Keratinocyte (primary cell): Measurements from ENCODE around the gene OR8B4. TPM values are rescaled to one million over a fixed set of nuclear protein-coding genes. Genes with fewer than 3 reads are reported as not detected.
"Not testable (repeated sequence)": the region's sequence is repeated elsewhere in the genome, so short reads cannot be mapped to it uniquely, and the experiment has no call there.

Experiments
- DNase-seq: peaks from one replicate; pipeline ENCODE4 v3.0.0-alpha.2; 2011; ENCODE audit warnings: low read depth, missing footprints, low spot score
- FAIRE-seq: peaks from 2 replicates; lab custom pipeline; 2011; peaks lifted over from hg19 to GRCh38; lab: Jason Lieb, UNC
- H2AFZ ChIP-seq: 2 replicates; pipeline ENCODE4 v1.6.0; 2012; ENCODE audit warnings: low read length, control low read depth, inconsistent platforms; ENCODE audit not compliant: control insufficient read depth
- H3K27ac ChIP-seq: 2 replicates; pipeline ENCODE4 v1.5.1; 2011; ENCODE audit warnings: low read length; ENCODE audit not compliant: control insufficient read depth, insufficient read depth
- H3K27me3 ChIP-seq: 3 replicates; pipeline ENCODE4 v1.6.0; 2011; ENCODE audit warnings: low read length; ENCODE audit not compliant: control insufficient read depth, insufficient read depth; ENCODE audit errors: extremely low read depth
- H3K36me3 ChIP-seq, 2 experiments: 2 replicates in 1 of 2; 3 replicates in 1 of 2; pipeline ENCODE4 v1.5.1; 2011; ENCODE audit warnings: low read length in 2 of 2, mild to moderate bottlenecking in 1 of 2; ENCODE audit not compliant: control insufficient read depth in 2 of 2, insufficient read depth in 2 of 2; ENCODE audit errors: extremely low read depth in 1 of 2
- H3K4me1 ChIP-seq: 3 replicates; pipeline ENCODE4 v1.5.1; 2011; ENCODE audit warnings: low read length; ENCODE audit not compliant: control insufficient read depth, insufficient read depth; ENCODE audit errors: extremely low read depth
- H3K4me2 ChIP-seq: 3 replicates; pipeline ENCODE4 v1.6.0; 2011; ENCODE audit warnings: low read depth, low read length; ENCODE audit not compliant: control insufficient read depth, insufficient read depth; ENCODE audit errors: extremely low read depth
- H3K4me3 ChIP-seq, 3 experiments: fragments of 200-600 bp in 1 of 3; sonication (generic) in 1 of 3; 2 replicates in 2 of 3; 3 replicates in 1 of 3; pipeline ENCODE4 v1.5.1; 2011 to 2016; ENCODE audit warnings: low read length in 3 of 3, mild to moderate bottlenecking in 3 of 3, control low read depth in 2 of 3, inconsistent platforms in 1 of 3, low read depth in 1 of 3, mixed read lengths in 1 of 3, mixed run types in 1 of 3, moderate library complexity in 1 of 3; ENCODE audit not compliant: control insufficient read depth in 2 of 3, insufficient read depth in 2 of 3; ENCODE audit errors: extremely low read depth in 1 of 3
- H3K79me2 ChIP-seq: 2 replicates; pipeline ENCODE4 v1.6.0; 2012; ENCODE audit warnings: low read length; ENCODE audit not compliant: control insufficient read depth, insufficient read depth
- H3K9ac ChIP-seq: 3 replicates; pipeline ENCODE4 v1.6.0; 2011; ENCODE audit warnings: low read length; ENCODE audit not compliant: control insufficient read depth, insufficient read depth; ENCODE audit errors: extremely low read depth
- H3K9me1 ChIP-seq: 3 replicates; pipeline ENCODE4 v1.6.0; 2011; ENCODE audit warnings: low read length; ENCODE audit not compliant: control insufficient read depth, insufficient read depth; ENCODE audit errors: extremely low read depth
- H3K9me3 ChIP-seq: 2 replicates; pipeline ENCODE4 v1.5.1; 2012; ENCODE audit warnings: low read depth, low read length; ENCODE audit not compliant: control insufficient read depth
- H4K20me1 ChIP-seq: 3 replicates; pipeline ENCODE4 v1.6.0; 2011; ENCODE audit warnings: low read length; ENCODE audit not compliant: control insufficient read depth, insufficient read depth; ENCODE audit errors: extremely low read depth
- EZH2 ChIP-seq: IDR thresholded peaks from one replicate; pipeline ENCODE4 v1.6.1; 2012; ENCODE audit warnings: inconsistent platforms, mild to moderate bottlenecking, low read length, moderate library complexity
- dilution Hi-C: fragments of 300-500 bp; cut with MboI; formaldehyde crosslinking; loops from one replicate; pipeline ENCODE4 v1.7.0; 2020; ENCODE audit warnings: low sequenced_read_pairs; ENCODE audit not compliant: extremely low pct_ligation_motif_present
- polyA plus RNA-seq, 5 experiments: library from polyadenylated mRNA; depleted of rRNA in 3 of 5; stranded (reverse) in 3 of 5; stranded (forward) in 1 of 5; unstranded in 1 of 5; fragments of >200 nt; gene quantifications; 1 replicate in 1 of 5; 2 replicates in 3 of 5; 3 replicates in 1 of 5; pipeline versions ENCODE4 v1.2.1 to v1.2.3, GENCODE V29; 2011 to 2012; ENCODE audit warnings: missing spikeins in 2 of 5, low read depth in 1 of 5, low replicate concordance in 1 of 5
- TF ChIP-seq, protein P1 (sequence below), 3 experiments: IDR thresholded peaks in 1 of 3; conservative IDR thresholded peaks in 1 of 3; optimal IDR thresholded peaks in 1 of 3; 2 replicates in 2 of 3; 3 replicates in 1 of 3; pipeline versions ENCODE3 to v1.5.1; 2011; ENCODE audit warnings: low read length in 3 of 3, mild to moderate bottlenecking in 3 of 3, moderate library complexity in 2 of 3, control low read depth in 1 of 3, inconsistent platforms in 1 of 3; ENCODE audit not compliant: insufficient read depth in 2 of 3; ENCODE audit errors: extremely low read depth in 1 of 3

Gene OR8B4
- polyA plus RNA-seq, 1 donor (not counting 4 experiments of a cell fraction or from before 2014, with no cell fraction given): not detected

DNA sequence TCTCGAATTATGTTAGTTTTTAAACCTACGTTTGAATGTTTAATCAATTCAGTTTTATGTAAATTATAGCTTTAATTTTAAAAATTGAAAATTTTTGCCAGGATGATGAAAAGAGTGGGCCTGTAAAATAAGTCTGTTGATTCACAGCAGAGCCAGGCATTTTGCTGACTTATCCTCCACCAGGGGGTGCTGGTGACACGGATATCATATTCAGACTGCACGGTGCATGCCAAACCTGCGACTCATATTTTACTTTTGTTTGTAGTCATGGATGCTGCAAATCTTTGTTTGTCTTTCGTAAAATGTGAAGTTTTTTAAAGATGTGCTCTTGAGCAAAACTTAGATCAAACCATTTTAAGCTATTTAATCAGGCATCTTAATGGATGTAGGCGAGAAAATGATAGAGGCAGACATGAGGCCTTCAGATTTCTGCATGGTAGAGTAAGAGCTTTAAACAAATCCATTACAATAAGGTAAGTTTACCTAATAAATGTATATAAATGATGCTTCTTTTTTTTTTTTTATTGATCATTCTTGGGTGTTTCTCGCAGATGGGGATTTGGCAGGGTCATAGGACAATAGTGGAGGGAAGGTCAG is 22.2 kb downstream of the OR8B4 start:
- DNase-seq (peak; percentile 19), FAIRE-seq (peak; percentile 61)
- no peaks in the 10 kb centered on the region for H3K9me3 ChIP-seq
- H3K27ac ChIP-seq: no peak overlapping the region
- H3K4me2 ChIP-seq: no peak overlapping the region
- H3K27me3 ChIP-seq: no peaks in the 10 kb centered on the region
- no peak for TF ChIP-seq EZH2
- TF ChIP-seq, protein P1, sequence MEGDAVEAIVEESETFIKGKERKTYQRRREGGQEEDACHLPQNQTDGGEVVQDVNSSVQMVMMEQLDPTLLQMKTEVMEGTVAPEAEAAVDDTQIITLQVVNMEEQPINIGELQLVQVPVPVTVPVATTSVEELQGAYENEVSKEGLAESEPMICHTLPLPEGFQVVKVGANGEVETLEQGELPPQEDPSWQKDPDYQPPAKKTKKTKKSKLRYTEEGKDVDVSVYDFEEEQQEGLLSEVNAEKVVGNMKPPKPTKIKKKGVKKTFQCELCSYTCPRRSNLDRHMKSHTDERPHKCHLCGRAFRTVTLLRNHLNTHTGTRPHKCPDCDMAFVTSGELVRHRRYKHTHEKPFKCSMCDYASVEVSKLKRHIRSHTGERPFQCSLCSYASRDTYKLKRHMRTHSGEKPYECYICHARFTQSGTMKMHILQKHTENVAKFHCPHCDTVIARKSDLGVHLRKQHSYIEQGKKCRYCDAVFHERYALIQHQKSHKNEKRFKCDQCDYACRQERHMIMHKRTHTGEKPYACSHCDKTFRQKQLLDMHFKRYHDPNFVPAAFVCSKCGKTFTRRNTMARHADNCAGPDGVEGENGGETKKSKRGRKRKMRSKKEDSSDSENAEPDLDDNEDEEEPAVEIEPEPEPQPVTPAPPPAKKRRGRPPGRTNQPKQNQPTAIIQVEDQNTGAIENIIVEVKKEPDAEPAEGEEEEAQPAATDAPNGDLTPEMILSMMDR (optimal IDR thresholded peaks at IDR 0.05 in 1 of 3, IDR thresholded peaks at IDR 0.05 in 1 of 3, conservative IDR thresholded peaks at IDR 0.05 in 1 of 3; ENCODE audit: extremely low read depth in 1 of 3, insufficient read depth in 2 of 3, low read length in 3 of 3): peak; percentile 77 to 89 (median 83)
- H3K9me1 ChIP-seq: no peaks in the 10 kb centered on the region
- dilution Hi-C loops: no loop called here
- no peaks in the 10 kb centered on the region for H3K79me2 ChIP-seq
- H3K36me3 ChIP-seq: no peaks in the 10 kb centered on the region
- no peak overlapping the region for H3K4me3 ChIP-seq
- H3K4me1 ChIP-seq: no peaks in the 10 kb centered on the region
- no peaks in the 10 kb centered on the region for H4K20me1 ChIP-seq
- H2AFZ ChIP-seq: no peak overlapping the region
- no peak overlapping the region for H3K9ac ChIP-seq

DNA sequence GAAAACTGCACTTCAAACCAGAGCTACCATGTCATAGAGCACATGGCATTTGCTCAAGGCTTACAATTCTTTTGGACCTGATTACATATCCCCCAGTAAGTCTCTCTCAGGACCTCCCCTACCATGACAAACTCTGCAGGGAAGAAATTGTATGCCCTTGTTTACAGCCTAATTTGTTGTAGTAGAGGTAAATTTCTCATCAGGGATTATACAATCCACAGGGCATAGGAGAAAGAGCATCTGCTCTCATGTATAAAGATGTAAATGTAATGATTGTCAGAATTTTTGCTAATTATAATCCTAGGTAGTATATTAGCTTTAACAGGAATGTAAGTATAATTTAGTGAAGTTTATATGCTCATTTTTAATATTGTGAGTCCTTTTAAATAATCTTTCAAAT is 25.7 kb downstream of the OR8B4 start, which contains the start of gene OR8B3:
OR8B3 (minus strand) TSS at position 101 of the 400 bp plus-strand sequence. CDS start 1,673 bp downstream, outside the sequence.
- Histone ChIP-seq H3K27ac (no peak within 1 kb of the TSS), H3K36me3 (no peaks in the 10 kb centered on the region), H3K9ac (no peak within 1 kb of the TSS), H3K27me3 (no peaks in the 10 kb centered on the region), H3K9me3 (no peaks in the 10 kb centered on the region), H3K4me1 (no peaks in the 10 kb centered on the region), H3K9me1 (no peaks in the 10 kb centered on the region), H4K20me1 (no peaks in the 10 kb centered on the region), H3K4me2 (no peak within 1 kb of the TSS), H3K79me2 (no peaks in the 10 kb centered on the region), H2AFZ (no peak within 1 kb of the TSS), H3K4me3 (no peak within 1 kb of the TSS)
- FAIRE-seq (no peak), DNase-seq (no peak)
- no peak for TF ChIP-seq EZH2
- TF ChIP-seq, protein P1 (optimal IDR thresholded peaks at IDR 0.05 in 1 of 3, IDR thresholded peaks at IDR 0.05 in 1 of 3, conservative IDR thresholded peaks at IDR 0.05 in 1 of 3; ENCODE audit: extremely low read depth in 1 of 3, insufficient read depth in 2 of 3, low read length in 3 of 3): no peak
- dilution Hi-C loops: no loop called here

DNA sequence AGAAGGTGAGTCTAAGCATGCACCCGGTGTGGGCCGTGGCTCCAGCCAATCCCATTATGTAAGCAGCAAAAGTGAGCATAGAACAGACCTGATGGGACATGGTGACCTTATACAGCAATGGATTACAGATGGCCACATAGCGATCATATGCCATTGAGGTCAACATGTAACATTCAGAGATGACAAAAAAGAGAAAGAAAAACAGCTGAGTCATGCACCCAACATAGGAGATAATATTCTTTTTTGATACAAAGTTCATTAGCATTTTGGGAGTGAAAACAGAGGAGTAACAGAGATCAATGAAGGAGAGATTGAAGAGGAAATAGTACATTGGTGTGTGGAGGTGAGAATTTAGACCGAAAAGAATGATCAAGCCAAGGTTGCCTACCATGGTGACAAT is 27.8 kb downstream of the OR8B4 start:
- H3K9me3 ChIP-seq, DNase-seq, H3K9ac ChIP-seq, H3K27me3 ChIP-seq, H3K4me3 ChIP-seq, H3K36me3 ChIP-seq, H4K20me1 ChIP-seq, H2AFZ ChIP-seq, H3K27ac ChIP-seq, H3K79me2 ChIP-seq, H3K4me1 ChIP-seq, H3K9me1 ChIP-seq, dilution Hi-C loops, H3K4me2 ChIP-seq: not testable (repeated sequence)
- FAIRE-seq: peak; percentile 23
